ENCODE measurements around the gene UGT1A1.

UGT1A1 gene

DNA sequence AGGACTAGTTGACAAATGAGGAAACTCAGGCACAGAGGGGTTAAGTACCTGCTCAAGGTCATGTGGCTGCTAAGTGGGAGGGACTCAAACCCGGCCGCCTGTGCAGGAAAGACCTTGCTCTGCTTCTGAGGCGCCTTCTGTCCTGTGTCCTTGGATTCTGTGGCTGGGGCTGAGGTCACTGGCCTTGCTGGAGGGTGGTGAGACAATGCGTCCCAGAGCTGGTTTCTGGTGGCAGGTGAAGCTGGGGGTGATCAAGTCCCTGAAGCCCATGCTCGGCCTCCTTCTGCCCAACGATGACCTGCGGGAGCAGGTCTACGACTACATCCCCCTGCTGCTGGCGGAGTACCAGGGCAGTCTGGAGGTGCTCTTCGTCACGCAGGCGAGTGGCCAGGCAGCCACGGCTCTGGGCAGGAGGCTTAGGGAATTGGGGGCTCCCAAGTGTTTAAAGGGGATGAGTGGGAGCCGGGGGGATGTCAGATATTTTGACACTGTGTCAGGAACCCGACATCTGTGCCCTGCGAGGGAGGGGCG lies 34.1 kb downstream of the UGT1A1 start:
- DNase-seq (ENCODE audit: extremely low read depth in 1 of 2, low read depth in 1 of 2) = no peak

DNA sequence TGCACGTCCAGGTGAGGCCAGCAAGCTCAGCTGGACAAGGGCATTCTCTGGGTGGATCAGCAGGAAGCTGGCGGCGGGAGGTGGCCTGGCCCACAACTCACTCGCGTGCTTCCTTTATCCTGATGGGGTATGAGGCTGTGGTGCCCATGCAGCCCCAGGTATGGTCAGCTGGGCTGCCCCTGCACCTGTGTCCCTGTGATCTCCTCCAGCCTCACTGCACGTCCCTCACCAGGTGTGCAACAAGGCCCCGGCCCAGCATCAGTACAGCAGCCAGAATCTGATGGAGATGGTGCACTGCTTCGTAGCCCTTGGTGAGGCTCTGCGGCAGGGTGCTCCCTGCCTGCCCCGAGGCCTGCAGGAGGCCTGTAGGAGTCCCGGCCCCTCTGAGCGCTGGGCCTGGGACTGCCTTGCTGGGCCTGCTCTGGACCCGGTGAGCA lies 35.7 kb downstream of the UGT1A1 start:
- DNase-seq (ENCODE audit: extremely low read depth in 1 of 2, low read depth in 1 of 2) = no peak

DNA sequence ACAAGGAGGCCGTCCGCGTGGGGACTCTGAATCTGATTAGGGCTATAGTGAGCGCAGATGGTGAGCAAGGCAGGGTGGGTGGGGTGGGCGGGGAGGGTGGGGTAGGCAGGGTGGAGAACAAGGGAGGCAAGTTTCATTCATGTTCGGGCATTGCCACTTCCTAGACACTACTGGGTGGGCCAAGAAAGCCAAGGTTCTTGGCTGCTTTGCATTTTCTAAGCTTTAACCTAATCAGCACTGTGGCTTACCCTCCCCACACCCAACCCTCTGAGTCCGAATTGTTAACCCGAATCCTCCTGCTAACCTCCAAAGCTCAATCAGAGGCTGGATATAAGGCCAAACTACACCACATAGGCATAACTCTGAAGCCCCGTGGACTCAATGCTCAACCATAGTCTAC lies 36.2 kb downstream of the UGT1A1 start:
- DNase-seq (ENCODE audit: extremely low read depth in 1 of 2, low read depth in 1 of 2) = no peak

DNA sequence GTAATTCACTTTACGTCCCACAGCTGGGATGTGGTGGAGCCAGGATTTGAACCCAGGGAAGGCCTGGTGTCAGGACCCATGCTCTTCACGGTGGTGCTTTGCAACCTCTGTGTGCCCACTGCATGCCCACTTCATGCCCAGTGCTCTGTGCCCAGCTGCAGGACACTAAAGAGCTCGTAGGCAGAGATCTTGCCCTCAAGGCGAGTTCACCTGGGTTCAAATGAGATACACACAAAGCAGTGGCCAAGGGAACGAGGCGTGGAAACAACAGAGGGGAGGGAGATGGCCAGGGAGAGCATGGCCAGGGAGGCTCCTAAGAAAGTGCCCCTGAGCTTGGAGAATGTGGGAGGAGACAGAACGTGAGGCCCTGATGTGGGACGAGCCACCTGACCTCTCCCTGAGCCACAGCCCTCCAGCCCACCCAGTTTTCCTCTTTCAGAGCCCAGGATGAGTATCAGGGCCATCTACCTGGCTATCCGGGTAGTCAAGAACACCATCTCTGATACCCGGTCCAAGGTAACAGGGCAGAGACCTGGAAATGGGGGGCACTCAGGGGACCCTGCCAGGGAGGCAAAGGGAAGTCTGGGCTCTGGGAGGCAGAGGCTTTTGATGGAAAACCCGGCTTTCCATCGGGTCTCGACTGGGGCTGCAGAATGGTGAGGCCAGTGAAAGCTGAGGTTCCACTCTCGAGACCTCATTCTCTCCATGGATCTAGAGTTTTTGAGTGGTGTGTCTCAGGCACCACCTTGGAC lies 38.4 kb downstream of the UGT1A1 start:
- DNase-seq (ENCODE audit: extremely low read depth in 1 of 2, low read depth in 1 of 2) = no peak

DNA sequence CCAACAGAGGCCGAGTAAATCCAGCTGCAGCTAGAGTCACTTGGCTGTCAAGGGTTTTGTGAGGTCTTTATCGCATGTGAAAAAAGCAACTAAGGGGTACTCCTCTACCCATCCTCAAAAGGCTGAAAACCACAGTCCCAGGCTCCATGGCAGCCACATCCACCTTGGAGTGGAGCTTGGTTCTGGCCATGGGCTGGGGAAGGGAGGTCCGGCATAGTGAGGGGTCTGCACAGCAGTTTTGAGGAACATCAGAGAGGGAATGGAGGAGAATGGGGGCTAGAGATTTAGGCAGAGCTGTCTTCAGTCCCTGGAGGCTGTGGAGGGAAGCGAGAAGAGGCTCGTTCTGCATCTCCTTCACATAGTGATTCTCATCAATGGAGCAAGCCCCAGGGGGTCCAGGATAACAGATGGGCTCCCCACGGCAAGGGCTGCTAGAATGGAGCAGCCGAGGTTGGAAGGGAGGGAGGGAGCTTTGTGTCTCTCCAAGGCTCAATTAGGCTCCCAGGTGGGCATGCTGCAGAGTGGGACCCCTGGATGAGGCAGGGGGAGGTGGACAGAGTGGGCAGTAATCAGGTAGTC lies 39.1 kb downstream of the UGT1A1 start:
- no peak for DNase-seq (ENCODE audit: extremely low read depth in 1 of 2, low read depth in 1 of 2)

DNA sequence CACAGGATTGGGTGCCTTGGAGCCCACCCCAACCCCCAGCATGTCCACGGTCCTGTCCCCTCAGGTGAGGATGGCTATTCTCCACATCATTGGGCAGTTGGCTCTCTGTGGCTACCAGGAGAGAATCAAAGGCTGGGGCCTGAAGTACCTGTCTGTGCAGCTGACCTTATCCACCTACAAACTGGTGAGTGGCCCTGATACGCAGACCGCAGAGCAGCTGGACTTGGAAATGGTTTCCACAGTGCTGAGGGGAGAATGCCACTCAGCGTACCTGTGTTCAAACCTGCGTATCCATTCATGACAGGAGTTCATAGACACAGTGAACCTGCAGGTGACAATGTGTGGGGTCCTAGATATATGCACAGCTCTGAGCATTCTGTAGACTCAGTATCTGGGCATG lies 39.6 kb downstream of the UGT1A1 start:
- no peak for DNase-seq (ENCODE audit: extremely low read depth in 1 of 2, low read depth in 1 of 2)

DNA sequence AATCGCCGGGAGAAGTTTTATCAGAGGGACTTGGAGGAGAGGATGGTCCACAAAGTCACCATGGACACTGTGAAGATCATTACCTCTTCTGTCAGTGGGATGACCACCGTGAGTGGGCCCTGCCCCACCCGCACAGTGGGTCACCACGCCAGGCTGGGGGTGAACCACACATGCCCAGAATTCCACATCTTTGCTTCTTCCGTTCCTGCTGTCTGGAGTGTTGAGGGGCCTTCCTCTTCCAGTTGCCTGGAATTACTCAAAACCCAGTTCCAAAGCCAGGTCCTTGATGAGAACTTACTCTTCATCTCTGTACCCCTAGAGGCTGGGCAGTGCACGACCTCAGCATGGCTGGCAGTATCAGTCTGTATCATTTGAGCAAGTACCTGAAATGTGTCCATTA lies 40.1 kb downstream of the UGT1A1 start:
- no peak for DNase-seq (ENCODE audit: extremely low read depth in 1 of 2, low read depth in 1 of 2)

DNA sequence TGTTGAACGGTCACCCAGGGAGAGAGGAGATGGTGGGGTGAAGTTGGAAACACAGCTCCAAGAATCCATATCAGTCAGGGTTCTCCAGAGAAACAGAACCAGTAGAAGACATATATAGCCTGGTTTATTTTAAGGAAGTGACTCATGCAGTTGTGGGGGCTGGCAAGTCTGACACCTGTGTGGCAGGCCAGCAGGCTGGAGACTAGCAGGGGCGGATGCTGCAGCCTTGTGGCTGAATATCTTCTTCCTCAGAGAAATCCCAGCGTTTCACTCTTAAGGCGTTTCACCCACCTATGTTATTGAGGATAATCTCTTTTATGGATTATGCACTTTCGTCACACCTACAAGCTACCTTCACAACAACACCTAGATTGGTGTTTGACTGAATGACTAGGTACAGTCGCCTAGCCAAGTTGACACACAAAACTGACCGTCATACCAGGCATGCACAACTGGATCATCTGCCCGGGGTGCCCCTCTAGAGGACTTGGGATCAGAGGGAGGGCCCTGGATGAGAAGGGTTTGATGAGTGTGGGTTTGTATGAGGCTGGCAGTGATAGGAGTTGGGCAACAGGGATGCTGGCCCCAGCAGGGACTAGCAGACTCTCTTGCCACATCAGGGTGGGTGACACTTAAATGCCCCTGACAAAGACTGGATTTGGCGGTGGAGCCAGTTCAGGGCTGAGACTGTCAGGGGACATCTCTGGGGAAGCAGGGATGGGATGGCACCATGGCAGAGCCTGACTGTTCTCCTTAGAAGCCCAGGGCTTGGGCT lies 41.5 kb downstream of the UGT1A1 start:
- no peak for DNase-seq (ENCODE audit: extremely low read depth in 1 of 2, low read depth in 1 of 2)

DNA sequence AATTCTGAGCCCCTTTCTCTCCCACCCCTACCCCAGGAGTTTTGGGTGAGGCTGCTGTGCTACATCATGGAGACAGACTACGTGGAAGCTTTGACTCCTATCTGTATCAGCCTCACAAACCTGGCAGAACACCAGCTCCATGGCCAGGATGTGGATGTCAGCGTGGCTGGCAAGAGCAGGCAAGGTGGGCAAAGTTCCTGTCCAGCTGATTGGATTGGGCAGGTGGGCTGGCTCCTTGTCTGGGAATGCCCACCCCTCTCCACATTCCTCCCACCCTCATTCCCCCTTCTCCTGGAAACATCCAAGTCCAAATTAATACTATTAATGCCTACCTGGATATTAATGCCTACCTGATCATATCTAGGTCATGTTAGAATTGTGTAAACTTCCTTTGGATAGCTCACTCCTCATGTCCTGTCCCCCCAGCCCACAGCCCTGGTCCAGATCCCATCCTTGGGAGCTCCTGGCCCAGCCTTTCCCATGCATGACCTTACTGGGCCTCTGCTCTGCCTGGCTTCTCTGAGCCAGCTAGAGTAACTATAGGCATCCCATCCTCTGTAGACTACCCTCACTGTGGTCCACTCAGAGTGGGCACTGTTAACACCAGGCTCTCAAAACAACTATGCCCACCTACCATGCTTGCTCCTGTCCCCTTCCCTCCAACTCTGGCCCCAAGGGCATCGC lies 42.2 kb downstream of the UGT1A1 start:
- DNase-seq (ENCODE audit: extremely low read depth in 1 of 2, low read depth in 1 of 2) = no peak

DNA sequence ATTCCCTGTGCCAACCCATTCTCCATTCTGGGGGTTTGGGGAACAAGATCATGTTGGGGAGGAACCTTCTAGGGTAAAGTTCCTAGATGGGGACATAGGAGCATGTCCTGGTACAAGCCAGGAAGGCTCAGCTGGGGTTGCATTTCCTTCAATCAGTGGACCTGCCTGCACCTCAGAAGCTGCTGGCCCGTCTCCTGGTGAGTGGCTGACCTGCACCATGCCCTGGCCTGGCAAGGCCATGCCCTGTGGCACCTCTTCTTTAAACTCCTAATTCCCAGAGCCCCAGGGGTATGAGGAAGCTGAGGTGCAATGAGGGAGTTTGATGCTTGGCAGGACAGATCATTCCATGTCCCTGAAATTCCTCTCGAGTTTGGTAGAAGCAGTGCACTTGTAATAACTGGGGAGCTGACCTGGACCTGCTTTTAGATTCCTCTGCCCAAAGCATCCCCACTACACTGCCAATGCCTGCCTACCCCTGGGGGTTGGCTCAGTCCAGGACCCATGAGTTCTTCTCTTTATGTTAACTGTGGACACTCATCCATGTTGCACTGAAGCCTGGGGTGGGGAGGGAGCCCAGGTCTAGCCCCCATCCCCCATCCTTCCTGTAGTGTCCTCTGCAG lies 43.3 kb downstream of the UGT1A1 start:
- DNase-seq (ENCODE audit: extremely low read depth in 1 of 2, low read depth in 1 of 2) = no peak

DNA sequence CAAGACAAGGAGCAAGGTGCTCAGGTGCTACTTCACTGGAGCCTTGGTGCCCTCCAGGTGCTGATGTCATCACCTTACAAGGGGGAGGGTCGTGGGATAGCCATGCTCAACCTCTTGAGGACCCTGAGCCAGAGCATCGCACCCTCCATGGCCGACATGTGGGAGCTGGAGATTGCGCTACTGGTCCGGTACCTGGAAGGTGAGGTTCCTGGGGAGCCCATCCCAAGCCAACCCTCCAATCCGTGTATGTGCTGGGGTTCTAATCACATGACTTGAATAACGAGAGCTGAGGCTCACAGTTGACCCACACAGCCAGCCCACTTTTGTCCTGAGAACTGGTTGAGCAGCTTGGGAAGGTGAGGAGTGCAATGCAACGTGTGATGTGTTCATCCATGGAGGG lies 43.9 kb downstream of the UGT1A1 start:
- DNase-seq (ENCODE audit: extremely low read depth in 1 of 2, low read depth in 1 of 2) = no peak

DNA sequence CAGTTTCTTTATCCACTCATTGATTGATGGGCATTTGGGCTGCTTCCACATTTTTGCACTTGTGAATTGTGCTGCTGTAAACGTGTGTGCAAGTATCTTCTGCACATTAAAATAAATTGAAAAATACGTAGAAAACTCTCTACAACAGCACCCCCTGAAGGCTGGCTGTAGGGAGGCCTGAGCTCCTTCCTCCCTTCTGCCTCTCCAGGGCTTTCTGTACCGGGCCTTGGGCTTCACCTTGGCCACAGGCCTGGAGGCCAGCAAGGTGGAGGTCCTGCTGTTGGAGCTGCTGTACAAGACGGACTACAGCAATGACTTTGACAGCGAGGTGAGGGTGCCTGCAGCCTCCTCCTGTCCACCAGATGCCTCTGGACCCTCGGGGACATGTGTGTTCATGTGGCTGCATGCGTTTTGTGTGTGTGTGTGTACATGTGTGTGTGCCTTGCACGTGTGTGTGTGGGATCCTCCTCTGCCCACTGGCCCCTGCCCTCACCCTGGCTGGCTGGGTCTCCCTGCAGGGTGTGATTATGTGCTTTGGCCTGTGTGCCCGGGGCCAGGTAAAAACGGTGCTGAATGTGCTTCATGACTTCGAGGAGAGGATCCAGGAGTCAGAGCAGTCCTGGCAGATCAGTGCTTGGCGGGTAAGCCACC lies 47.3 kb downstream of the UGT1A1 start:
- no peak for DNase-seq (ENCODE audit: extremely low read depth in 1 of 2, low read depth in 1 of 2)

DNA sequence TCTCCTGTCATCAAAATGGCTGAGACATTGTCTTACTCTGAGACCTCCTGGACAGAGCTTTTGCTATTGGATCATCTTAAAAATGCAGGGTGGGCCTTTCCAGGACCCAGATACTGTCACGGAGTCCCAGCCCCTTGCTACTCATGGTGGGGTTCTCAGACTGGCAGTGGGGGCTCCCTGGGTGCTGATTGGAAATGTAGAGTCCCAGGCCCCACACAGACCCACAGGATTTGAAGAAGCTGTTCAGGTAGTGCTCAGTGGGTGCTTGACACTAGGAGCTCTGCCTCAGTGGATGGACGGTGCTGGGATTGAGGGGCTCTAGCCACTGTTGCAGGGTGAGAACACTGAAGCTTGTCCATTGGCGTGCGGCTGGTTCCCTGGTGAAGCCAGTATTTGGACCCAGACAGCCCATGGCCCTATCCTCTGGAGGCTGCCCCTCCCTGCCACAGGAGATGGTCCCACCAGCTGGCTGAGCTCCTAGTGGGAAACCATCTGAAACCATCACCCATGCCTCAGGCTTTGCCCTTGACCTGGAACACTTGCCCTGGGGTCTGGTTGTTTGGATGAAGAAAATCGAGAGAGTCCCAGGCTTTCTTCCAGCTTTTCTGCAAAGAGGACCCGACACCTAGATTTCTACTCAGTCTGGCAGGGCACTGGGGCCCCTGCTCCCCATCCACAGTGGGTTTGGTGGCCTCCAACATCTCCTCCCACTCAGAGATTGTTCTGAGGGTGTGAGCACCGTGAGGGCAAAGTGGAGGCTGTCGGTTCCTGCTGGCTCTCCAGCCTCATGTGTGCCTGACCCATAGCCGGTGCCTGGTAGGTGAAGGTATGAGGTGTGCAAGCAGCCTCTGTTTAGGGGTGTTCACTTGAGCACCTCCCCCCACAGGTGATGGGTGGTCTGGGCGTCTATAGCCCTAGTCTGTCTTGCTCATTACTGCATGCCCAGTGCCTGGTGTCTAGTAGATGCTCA lies 48.2 kb downstream of the UGT1A1 start:
- no peak for DNase-seq (ENCODE audit: extremely low read depth in 1 of 2, low read depth in 1 of 2)

DNA sequence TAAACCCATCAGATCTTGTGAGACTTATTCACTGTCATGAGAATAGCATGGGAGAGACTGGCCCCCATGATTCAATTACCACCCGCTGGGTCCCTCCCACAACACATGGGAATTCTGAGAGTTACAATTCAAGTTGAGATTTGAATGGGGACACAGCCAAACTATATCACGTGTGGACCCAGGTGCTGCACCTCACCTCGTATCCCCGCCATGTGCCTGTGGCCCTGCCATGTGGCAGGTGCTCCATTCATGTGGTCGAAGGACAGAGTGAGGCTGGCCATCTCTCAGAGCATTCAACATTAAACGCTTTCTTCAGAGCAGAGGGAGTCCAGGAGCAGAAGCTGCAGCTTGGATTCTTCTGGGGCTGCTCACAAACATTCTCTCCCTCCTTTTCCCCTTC lies 50.3 kb downstream of the UGT1A1 start:
- DNase-seq (ENCODE audit: extremely low read depth in 1 of 2, low read depth in 1 of 2) = no peak

DNA sequence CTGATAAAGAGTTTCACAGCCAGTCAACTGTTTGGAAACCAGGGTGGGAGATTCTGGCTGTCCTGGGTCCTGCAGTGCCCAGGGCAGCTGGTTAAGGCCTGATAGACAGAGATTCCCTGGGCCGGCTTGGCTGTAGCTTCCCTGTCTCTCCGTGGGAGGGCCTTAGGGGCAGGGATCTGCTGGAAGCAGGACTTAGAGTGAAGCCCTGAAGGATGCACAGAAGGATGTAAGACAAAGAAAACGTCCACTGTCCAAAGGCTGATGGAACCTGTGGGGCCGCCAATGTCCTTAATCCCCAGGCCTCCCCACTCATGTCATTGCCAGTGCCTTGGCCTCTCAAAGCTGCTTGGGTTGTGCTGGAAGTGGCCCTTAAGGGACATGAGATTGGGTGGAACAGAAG lies 51.0 kb downstream of the UGT1A1 start:
- DNase-seq (ENCODE audit: extremely low read depth in 1 of 2, low read depth in 1 of 2) = no peak

DNA sequence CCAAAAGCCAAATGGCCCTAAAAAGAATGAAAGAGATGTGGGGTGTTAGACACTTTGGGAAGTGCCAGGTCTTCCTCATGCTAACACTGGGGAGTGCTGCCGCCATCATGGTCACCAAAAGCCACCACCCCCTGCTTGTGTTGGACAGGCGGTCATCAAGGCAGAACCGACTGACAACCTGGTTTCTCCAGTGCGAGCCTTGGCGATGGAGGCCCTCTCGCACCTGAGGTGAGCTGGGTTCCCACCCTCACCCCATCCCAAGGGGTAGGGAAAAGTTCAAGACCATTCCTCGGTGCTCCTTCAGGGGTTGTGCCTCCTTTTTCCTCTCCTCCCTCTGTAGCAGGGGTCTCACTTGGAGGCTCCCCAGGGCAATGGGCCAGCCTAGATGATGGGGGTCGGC lies 51.7 kb downstream of the UGT1A1 start:
- DNase-seq (ENCODE audit: extremely low read depth in 1 of 2, low read depth in 1 of 2) = no peak

DNA sequence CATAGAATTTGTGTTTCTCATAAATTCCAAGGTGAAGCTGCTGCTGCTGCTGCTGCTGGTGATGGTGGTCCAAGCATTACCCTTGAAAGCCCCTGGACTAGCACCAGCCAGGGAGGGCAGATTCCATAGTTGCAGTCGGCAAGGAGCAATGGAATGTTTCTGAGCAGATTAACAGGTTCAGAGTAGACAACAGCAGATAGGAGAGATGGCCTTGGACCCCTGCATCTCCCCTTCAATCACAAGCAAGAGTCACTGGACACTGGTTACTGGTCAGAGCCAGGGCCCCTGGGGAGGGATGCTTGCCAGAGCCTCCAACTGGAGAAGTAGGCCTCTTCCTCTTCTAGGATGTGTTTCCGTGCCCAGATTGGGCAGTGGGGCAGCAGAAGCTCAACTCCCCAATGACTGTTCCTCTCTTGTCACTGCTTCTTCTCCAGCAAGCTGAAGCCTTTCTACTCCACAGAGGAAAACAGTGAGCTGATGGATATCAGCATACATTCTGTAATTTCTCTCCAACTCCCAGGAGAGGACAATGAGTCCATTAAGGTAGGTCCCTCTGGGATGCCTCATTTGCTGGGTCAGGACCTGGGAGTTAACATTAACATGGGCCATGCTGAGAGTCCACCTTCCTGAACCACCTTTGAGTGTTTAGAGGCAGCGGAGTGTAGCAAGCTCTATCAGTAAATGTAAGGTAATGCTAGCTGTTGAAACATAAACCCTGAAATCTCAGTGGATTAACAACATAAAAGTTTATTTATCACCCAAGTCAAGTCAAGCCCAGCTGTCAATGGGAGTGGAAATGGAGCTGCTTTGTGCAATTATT lies 53.4 kb downstream of the UGT1A1 start:
- DNase-seq (ENCODE audit: extremely low read depth in 1 of 2, low read depth in 1 of 2) = no peak

Data from activated CD8-positive, alpha-beta memory T cell treated with anti-CD3 and anti-CD28 coated beads for 1 hour (primary cell).